Measurements from ENCODE around the gene RIMS4. TPM values are rescaled to one million over a fixed set of nuclear protein-coding genes. Genes with fewer than 3 reads are reported as not detected.

Gene RIMS4
- total and polyA plus RNA-seq, 4 donors = not detected

- TF ChIP-seq RAD21 (IDR thresholded peaks at IDR 0.05) = no peak
- no peak for TF ChIP-seq HNF4A (conservative IDR thresholded peaks at IDR 0.05)
- no peak for TF ChIP-seq ATF3 (IDR thresholded peaks at IDR 0.05)
- TF ChIP-seq CTCF (IDR thresholded peaks at IDR 0.05; ENCODE audit: low read depth, low read length, missing input control) = no peak
Measured at GRCh38 chr20:44743916-44744655, 66.3 kb downstream of the RIMS4 start (continued).

DNA sequence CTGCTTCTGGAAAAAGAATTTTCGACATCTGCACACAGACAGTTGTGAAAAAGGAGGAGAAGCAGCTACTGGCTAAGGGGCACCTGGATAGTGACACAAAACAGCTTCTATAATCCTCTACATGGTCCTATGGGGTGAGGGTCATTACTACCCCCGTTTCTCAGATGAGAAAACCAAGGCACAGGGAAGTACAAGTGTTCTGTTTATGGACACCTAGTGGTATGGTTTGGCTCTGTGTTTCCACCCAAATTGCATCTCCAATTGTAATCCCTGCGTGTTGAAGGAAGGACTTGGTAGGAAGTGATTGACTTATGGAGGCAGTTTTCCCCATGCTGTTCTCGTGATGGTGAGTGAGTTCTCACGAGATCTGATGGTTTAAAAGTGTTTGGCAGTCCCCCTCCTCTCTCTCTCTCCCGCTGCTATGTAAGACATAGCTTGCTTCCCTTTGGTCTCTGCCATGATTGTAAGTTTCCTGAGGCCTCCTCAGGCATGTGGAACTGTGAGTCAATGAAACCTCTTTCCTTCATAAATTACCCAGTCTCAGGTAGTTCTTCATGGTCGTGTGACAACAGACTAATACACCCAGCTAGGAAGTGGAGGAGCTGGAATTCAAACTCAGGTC lies 67.2 kb downstream of the RIMS4 start:
- DNase-seq (ENCODE audit: low spot score) = no peak
- no peak overlapping the region for H3K9ac ChIP-seq (ENCODE audit: low read depth in 1 of 2, low read length in 2 of 2)
- H3K4me3 ChIP-seq (ENCODE audit: low read depth in 1 of 3, low read length in 3 of 3) = no peak overlapping the region
- H3K27me3 ChIP-seq (ENCODE audit: control insufficient read depth in 4 of 4, insufficient read depth in 4 of 4, low read length in 3 of 4) = no peaks in the 10 kb centered on the region
- WGBS = 65% methylated on average over 7 of the region's 7 CpGs
- H3K27ac ChIP-seq (ENCODE audit: low read depth in 1 of 2, low read length in 2 of 2) = no peak overlapping the region
- H3K36me3 ChIP-seq (ENCODE audit: control insufficient read depth in 4 of 4, insufficient read depth in 3 of 4, low read depth in 1 of 4, low read length in 3 of 4) = no peaks in the 10 kb centered on the region
- TF ChIP-seq, protein P1, sequence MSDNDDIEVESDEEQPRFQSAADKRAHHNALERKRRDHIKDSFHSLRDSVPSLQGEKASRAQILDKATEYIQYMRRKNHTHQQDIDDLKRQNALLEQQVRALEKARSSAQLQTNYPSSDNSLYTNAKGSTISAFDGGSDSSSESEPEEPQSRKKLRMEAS (IDR thresholded peaks at IDR 0.05) = no peak
- no peak for TF ChIP-seq TAF1 (conservative IDR thresholded peaks at IDR 0.05)
- TF ChIP-seq HNF4G (IDR thresholded peaks at IDR 0.05) = no peak
- no peak for TF ChIP-seq HNF4A (conservative IDR thresholded peaks at IDR 0.05)
- TF ChIP-seq NR2F2 (IDR thresholded peaks at IDR 0.05) = no peak
- no peaks in the 10 kb centered on the region for H3K9me3 ChIP-seq (ENCODE audit: control insufficient read depth in 4 of 4, low read length in 3 of 4)
- H3K4me1 ChIP-seq (ENCODE audit: control insufficient read depth in 4 of 4, insufficient read depth in 4 of 4, low read length in 3 of 4) = peaks cover 7 to 14% (median 8%) of the 10 kb centered on the region in 4 donors

DNA sequence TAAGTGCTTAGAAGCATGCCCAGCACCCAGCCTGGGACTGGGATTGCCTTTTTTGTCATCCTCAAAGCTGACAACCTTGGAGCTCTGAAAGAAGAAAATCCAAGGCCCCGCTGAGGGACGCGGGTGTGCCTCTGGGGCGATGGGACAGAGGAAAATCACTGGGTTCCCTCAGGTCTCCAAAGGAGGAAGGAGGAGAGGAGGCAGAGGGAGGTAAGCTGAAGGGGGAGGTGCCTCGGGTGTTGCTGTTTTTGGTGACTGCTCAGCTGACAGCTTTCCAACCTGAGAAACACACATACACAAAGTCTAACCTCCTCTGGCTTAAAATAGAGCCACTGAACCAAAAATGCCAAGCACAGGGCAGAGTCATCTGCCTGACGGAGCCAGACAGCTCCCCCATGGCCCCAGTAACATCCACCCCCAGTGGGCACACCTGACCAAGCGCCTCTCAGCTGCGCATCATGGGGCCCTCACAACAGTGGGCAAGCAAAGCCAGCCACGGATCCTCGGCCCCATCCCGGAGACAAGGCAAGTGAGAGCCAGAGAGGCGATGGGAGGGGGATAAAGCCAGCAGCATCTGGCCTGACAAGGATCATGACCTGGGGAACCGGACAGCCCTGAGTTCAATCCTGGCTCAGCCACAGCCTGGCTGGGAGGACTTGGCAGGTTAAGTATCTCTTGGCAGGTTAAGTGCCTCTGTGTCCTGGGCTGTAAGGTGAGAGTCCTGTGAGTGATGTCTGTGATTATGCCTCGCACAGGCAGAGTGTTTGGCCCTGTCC lies 67.9 kb downstream of the RIMS4 start:
- no peaks in the 10 kb centered on the region for H3K9me3 ChIP-seq (ENCODE audit: control insufficient read depth in 4 of 4, low read length in 3 of 4)
- no peaks in the 10 kb centered on the region for H3K27me3 ChIP-seq (ENCODE audit: control insufficient read depth in 4 of 4, insufficient read depth in 4 of 4, low read length in 3 of 4)
- peaks cover 7 to 14% (median 8%) of the 10 kb centered on the region in 4 donors for H3K4me1 ChIP-seq (ENCODE audit: control insufficient read depth in 4 of 4, insufficient read depth in 4 of 4, low read length in 3 of 4)
- H3K9ac ChIP-seq (ENCODE audit: low read depth in 1 of 2, low read length in 2 of 2) = no peak overlapping the region
- WGBS = 74% methylated on average over 14 of the region's 14 CpGs
- DNase-seq (ENCODE audit: low spot score) = no peak
- no peak overlapping the region for H3K4me3 ChIP-seq (ENCODE audit: low read depth in 1 of 3, low read length in 3 of 3)
- H3K36me3 ChIP-seq (ENCODE audit: control insufficient read depth in 4 of 4, insufficient read depth in 3 of 4, low read depth in 1 of 4, low read length in 3 of 4) = no peaks in the 10 kb centered on the region
- TF ChIP-seq TAF1 (conservative IDR thresholded peaks at IDR 0.05) (no peak), HNF4A (conservative IDR thresholded peaks at IDR 0.05) (no peak), NR2F2 (IDR thresholded peaks at IDR 0.05) (no peak), RAD21 (IDR thresholded peaks at IDR 0.05) (no peak), FOXA2 (IDR thresholded peaks at IDR 0.05) (no peak), FOXA1 (IDR thresholded peaks at IDR 0.05) (no peak), CTCF (IDR thresholded peaks at IDR 0.05; ENCODE audit: low read depth, low read length, missing input control) (no peak)
- TF ChIP-seq, protein P2, sequence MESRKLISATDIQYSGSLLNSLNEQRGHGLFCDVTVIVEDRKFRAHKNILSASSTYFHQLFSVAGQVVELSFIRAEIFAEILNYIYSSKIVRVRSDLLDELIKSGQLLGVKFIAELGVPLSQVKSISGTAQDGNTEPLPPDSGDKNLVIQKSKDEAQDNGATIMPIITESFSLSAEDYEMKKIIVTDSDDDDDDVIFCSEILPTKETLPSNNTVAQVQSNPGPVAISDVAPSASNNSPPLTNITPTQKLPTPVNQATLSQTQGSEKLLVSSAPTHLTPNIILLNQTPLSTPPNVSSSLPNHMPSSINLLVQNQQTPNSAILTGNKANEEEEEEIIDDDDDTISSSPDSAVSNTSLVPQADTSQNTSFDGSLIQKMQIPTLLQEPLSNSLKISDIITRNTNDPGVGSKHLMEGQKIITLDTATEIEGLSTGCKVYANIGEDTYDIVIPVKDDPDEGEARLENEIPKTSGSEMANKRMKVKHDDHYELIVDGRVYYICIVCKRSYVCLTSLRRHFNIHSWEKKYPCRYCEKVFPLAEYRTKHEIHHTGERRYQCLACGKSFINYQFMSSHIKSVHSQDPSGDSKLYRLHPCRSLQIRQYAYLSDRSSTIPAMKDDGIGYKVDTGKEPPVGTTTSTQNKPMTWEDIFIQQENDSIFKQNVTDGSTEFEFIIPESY (IDR thresholded peaks at IDR 0.05) = no peak
- TF ChIP-seq, protein P1 (IDR thresholded peaks at IDR 0.05) = no peak
- H3K27ac ChIP-seq (ENCODE audit: low read depth in 1 of 2, low read length in 2 of 2) = no peak overlapping the region

All from liver (tissue), 9 donors.